H1 (cell line): ENCODE data around the gene PRSS12. TPM values are rescaled to one million over a fixed set of nuclear protein-coding genes. Genes with fewer than 3 reads are reported as not detected.

Experiments used
- KDM5A ChIP-seq: fragments of 200-600 bp; IDR thresholded peaks from 2 replicates; pipeline ENCODE4 v1.7.1; 2012; ENCODE audit warnings: mild to moderate bottlenecking, low read length, inconsistent platforms, mixed read lengths
- polyA plus RNA-seq, 7 experiments: library from polyadenylated mRNA; depleted of rRNA in 3 of 7; stranded (reverse) in 5 of 7; unstranded in 2 of 7; fragments of >200 nt in 5 of 7; fragments of 200-250 nt in 2 of 7; gene quantifications; 1 replicate in 5 of 7; 2 replicates in 1 of 7; 4 replicates in 1 of 7; pipeline versions ENCODE4 v1.2.1 to v1.2.3, GENCODE V29; 2011 to 2013; ENCODE audit warnings: missing spikeins in 2 of 7, mixed read lengths in 2 of 7
- total RNA-seq: library from RNA; stranded (reverse); fragmentation: NEBNext Ultra II Directional; extraction: Animal tissue kit (Norgen Biotek cat#: 25700); gene quantifications from 2 replicates; pipeline ENCODE4 v1.2.1, GENCODE V29; 2021

PRSS12 gene
- total and polyA plus RNA-seq, 2 of the 8 experiments (the other 6 are each of a cell fraction or from before 2014, with no cell fraction given) = 2.6 to 9.3 TPM

DNA sequence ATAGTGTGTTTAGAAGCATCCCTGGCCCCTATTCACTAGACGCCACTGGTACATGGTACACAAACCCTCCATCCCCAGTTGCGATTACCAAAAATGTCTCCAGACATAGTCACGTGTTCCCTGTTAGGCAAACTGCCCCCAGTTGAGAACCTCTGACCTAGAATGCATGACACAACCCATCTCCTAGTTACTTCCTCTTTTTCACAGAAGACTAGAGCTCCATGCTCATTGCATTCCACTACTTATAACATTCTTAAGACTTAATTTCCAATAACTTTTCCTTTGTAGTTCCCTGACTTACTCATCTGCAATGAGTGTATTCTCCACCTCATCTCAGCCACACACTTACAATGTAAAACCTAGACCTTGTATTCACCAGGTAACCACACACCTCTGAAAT lies 68.6 kb downstream of the PRSS12 start (continued):
- TF ChIP-seq KDM5A = no peak
